Activated naive CD8-positive, alpha-beta T cell treated with anti-CD3 and anti-CD28 coated beads, Interleukin-2, amount 50 U/mL, for 16 hours (primary cell): Measurements from ENCODE around the gene THBS4.

Source experiments
- DNase-seq: peaks from one replicate; pipeline ENCODE4 v3.0.0-alpha.2; 2020; ENCODE audit warnings: low read depth, low spot score

Gene THBS4

GRCh38 chr5:80116465-80116864 is 81.3 kb downstream of the THBS4 start:
- DNase-seq: no peak

- DNase-seq: no peak
Observed at GRCh38 chr5:80117446-80117845, 82.3 kb downstream of the THBS4 start.

GRCh38 chr5:80119372-80119771 is 84.2 kb downstream of the THBS4 start:
- no peak for DNase-seq

GRCh38 chr5:80122579-80122978 is 87.4 kb downstream of the THBS4 start:
- no peak for DNase-seq

GRCh38 chr5:80124121-80124918 is 89.2 kb downstream of the THBS4 start:
- no peak for DNase-seq

- no peak for DNase-seq
Observed at GRCh38 chr5:80125022-80125961, 90.1 kb downstream of the THBS4 start.

- DNase-seq: no peak
Observed at GRCh38 chr5:80125962-80126480, 90.9 kb downstream of the THBS4 start.

- no peak for DNase-seq
Observed at GRCh38 chr5:80127116-80127552, 92.0 kb downstream of the THBS4 start.

GRCh38 chr5:80128141-80128540 is 93.0 kb downstream of the THBS4 start:
- no peak for DNase-seq

- DNase-seq: no peak
Observed at GRCh38 chr5:80129146-80129545, 94.0 kb downstream of the THBS4 start.
